HT1080 (cell line): ENCODE measurements around the gene VPS33B. TPM values are rescaled to one million over a fixed set of nuclear protein-coding genes. Genes with fewer than 3 reads are reported as not detected.
"Not testable (repeated sequence)": the region's sequence is repeated elsewhere in the genome, so short reads cannot be mapped to it uniquely, and the experiment has no call there.

Source experiments
- DNase-seq: peaks from one replicate; pipeline ENCODE4 v3.0.0-alpha.2; 2015; ENCODE audit warnings: low read depth
- total RNA-seq: library from RNA; depleted of rRNA; stranded (reverse); fragments of >200 nt; shearing (Covaris generic); gene quantifications from 2 replicates; pipeline ENCODE4 v1.2.3, GENCODE V29; 2014

The VPS33B gene
- total RNA-seq, 1 experiment from 2014 or later: 11.6 TPM

- peak; percentile 18 for DNase-seq
Measured at GRCh38 chr15:91032919-91033803, 10.8 kb upstream of the VPS33B start.

- no peak for DNase-seq
Measured at GRCh38 chr15:91031796-91032195, 9.4 kb upstream of the VPS33B start.

DNA sequence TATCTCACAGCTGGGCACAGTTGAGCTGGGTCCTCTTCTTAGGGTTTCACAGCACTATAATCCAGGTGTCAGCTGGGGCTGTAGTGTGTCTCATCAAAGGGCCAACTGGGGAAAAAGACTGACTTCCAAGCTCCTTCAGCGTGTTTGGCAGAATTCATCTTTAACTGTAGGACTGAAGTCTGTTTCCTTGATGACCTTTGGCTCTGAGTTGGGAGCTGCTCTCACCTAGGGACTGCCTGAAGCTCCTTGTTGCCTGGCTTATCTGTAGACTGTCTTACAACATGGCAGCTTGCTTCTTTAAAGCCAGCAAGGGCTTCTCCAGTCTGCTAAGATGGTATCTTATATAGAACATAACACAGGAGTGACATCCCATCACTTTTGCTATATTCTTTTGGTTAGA, 5.3 kb upstream of the VPS33B start:
- no peak for DNase-seq

GRCh38 chr15:91023720-91024119, 1.3 kb upstream of the VPS33B start:
- no peak for DNase-seq

DNA sequence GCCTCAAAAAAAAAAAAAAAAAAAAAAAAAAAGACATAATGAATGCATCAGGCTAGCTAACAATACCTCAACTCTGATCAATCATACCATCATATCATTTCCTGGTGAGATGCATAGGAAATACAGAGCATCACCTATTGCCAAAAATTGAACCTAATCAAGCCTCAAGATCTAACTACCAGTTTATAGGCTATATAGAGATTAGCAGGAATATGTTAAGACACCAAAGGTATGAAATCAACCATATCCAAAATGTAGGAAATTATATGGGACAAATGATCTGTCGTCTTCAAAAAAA, 387 bp upstream of the VPS33B start:
- DNase-seq: peak; percentile 11

GRCh38 chr15:91021516-91022074, 799 bp downstream of the VPS33B start:
- DNase-seq: peak; percentile 10

DNA sequence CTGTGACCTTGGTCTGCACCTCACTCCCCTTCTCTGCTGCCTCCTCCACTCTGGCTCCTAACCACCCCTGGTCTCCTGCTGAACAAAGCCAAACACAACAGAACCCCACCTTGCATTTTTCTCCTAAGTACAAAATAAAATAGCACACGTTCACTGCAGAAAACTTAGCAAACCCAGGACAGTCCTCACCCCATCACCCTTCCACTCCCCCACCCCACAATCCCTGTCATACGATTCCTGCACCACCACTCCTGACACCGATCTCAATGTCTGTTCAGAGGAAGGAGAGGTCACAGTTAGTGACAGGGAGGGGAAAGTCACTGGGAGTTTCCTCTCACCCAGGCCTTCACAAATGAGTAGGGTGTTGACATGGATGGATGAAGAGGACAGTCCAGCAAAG, 4.2 kb downstream of the VPS33B start:
- no peak for DNase-seq

DNA sequence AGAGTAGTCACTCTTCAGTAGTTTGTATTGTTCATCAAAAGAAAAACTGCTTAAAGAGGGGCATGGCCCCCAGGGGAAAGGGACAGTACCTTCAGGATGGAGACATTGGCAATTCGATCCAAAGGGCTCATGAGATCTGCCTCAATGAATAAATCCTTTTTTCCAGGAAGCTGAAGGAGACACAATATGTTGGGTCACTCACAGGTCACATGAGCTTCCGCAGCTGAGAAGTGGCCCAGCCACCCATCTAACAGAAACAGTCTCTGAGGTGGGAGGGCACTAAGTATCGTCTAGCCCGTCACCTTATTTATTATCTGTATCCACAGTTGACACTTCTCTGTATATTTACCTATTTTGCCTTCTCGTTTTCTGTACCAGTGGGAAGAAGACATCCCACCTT, 4.7 kb downstream of the VPS33B start:
- DNase-seq: no peak

DNA sequence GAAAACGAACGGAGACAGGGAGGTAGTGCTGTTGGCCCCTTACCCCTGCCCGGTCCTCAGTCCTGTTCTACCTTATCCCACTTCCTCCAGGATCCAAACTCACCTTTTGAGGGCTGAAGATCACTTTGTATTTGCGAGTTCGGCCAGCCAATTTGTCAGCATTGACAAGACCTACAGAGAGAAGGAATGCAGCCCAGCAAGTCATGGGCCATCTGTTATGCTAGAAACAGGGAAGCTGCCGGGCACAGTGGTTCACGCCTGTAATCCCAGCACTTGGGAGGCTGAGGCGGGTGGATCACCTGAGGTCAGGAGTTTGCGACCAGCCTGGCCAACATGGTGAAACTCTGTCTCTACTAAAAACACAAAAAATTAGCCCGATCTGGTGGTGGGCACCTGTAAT, 8.7 kb downstream of the VPS33B start:
- not testable (repeated sequence) for DNase-seq

DNA sequence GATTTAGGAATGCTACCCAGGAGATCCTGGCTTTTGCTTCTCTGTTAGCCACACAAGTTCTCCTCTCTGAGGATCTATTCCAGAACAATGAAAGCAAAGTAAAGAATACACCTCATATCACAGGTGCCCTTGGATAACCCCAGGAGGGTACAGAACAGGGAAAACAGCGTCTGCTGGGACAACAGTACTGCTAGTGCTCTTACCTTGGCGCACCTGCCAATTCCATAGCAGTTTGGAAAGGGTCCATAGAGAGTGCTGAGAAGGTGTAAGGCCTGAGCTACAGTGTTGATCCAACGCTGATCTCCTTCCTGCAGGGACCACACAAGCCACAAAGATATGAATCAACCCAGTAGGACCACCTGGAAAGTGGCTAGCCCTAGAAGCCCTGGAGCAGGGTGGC, 15.1 kb downstream of the VPS33B start:
- DNase-seq: no peak

GRCh38 chr15:91001209-91001608, 21.2 kb downstream of the VPS33B start:
- DNase-seq: no peak

DNA sequence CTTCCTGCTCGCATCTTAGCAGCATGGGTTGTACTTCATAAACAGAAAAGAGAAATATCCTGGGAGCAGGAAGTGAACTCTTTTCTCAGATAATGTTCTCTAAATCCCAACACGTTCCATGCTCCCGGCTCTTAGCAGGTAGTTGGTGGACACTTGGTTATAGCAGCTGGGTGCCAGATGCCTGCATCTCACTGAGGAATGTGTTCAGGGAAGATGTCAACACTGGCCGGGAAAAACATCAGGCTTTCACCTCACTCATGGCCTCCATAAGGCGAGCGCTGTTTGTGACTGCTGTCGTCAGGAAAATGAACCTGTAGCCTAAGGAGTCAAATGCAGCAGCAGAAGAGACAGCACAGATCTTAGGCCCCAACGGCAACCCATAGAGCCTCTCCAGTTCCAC, 23.7 kb downstream of the VPS33B start:
- no peak for DNase-seq

- DNase-seq: peak; percentile 99
Measured at GRCh38 chr15:90994417-90995311, 27.7 kb downstream of the VPS33B start, which contains the start of gene PRC1. Gene PRC1, minus strand, starts transcription at chr15:90994535. Its CDS starts 118 bp downstream, at chr15:90994417.

GRCh38 chr15:90994059-90994416, 28.4 kb downstream of the VPS33B start:
- no peak for DNase-seq

DNA sequence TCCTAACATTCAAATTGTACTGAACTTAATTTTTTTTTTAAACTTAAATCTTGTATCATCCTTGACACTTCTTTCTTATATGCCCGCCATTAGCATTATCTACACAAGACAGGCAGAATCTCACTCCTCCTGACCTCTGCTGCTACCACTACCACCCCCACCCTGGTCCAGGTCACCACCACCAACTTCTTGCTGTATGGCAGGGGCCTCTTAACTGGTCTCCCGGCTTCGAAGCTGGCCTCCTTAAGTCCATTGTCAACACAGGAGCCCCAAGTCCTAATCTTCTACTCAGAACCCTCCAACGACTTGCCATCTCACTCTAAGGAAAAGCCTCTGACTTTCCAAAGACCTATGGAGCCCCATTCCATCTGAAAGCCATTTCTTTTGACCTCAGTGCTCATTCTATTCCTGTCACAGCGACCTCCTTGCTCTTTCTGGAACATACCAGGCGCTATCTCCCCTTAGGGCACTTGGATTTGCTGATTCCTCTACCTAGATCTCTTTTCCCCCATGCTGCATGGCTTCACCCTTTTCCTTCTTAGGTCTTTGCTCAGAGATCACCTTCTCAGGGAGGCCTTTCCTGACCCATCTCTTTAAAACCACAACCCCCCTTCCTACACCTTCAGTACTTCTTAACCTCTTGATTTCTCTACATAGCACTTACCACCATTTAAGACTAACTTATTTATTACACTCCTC, 30.7 kb downstream of the VPS33B start:
- no peak for DNase-seq

DNA sequence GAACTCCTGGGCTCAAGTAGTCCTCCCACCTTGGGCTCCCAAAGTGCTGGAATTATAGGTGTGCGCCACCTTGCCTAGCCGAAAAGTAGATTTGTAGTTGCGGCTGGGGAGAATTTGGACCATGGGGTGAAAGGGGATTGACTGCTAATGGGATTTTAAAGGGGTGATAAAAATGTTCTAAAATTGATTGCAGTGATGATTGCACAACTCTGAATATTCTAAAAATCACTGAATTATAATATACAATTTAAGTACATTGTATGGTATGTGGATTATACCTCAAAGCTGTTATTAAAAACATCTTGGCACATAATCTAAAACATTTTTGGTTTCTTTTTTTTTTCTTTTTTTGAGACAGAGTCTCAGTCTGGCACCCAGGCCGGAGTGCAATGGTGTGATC, 31.9 kb downstream of the VPS33B start:
- no peak for DNase-seq

GRCh38 chr15:90989040-90989768, 33.2 kb downstream of the VPS33B start:
- DNase-seq: no peak

DNA sequence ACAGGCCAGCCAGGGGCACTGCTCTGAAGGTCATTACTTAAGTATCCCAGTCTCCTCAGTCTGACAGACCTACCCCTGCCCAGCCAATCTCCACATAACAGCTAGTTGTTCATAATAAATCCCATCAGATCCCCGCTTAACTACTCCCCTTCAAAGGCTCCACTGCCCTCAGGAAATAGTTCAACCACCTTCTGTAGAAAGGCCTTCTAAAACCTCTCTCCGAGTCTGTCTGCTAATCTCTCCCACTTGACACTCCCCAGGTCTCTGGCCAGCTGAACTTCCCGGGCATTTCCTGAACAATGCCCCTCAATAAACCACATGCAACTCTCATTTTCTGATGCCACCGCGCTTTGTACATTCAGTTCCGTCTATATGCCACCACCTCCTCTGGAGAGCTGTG, 34.1 kb downstream of the VPS33B start:
- no peak for DNase-seq

- DNase-seq: no peak
Measured at GRCh38 chr15:90987561-90988141, 34.7 kb downstream of the VPS33B start.

- no peak for DNase-seq
Measured at GRCh38 chr15:90986790-90987507, 35.4 kb downstream of the VPS33B start.
